ENCODE measurements around the gene RNGTT.

- TF ChIP-seq POLR2A (IDR thresholded peaks at IDR 0.05) (no peak), CTCF (IDR thresholded peaks at IDR 0.05) (no peak), EP300 (IDR thresholded peaks at IDR 0.05) (no peak), POLR2AphosphoS5 (IDR thresholded peaks at IDR 0.05) (no peak)
These were observed 363.8 kb downstream of the RNGTT start for GRCh38 chr6:88599571-88599970.

All from upper lobe of left lung (tissue), 4 donors.